OCI-LY1 (cell line): Measurements from ENCODE around the gene THOC7.

Experiments used
- CTCF ChIP-seq: fragments of 200-600 bp; sonication (generic), shearing (Covaris generic); IDR thresholded peaks from 2 replicates; pipeline ENCODE4 v1.5.1; 2017; ENCODE audit warnings: mild to moderate bottlenecking, antibody characterized with exemption, low read length, moderate library complexity, mixed read lengths
- EZH2 ChIP-seq: fragments of 200-600 bp; sonication (generic), shearing (Covaris generic); IDR thresholded peaks from 2 replicates; pipeline ENCODE4 v1.8.0; 2017; ENCODE audit warnings: borderline replicate concordance, mixed run types, mild to moderate bottlenecking, antibody characterized with exemption, low read length, moderate library complexity, mixed read lengths

- TF ChIP-seq CTCF (no peak), EZH2 (no peak)
Measured at GRCh38 chr3:63910891-63911290, 47.3 kb upstream of the THOC7 start.
